ENCODE results near the gene FBXL14. TPM values are rescaled to one million over a fixed set of nuclear protein-coding genes. Genes with fewer than 3 reads are reported as not detected.

FBXL14 gene
- total RNA-seq, 2 donors from 2014 or later = 10.0 to 20.4 TPM

- peak; percentile 71 for DNase-seq
- 87 to 90% methylated on average over 6 to 8 of the region's 8 CpGs for WGBS, 2 experiments (ENCODE audit: insufficient coverage in 1 of 2, insufficient read length in 1 of 2)
These were observed 71.3 kb downstream of the FBXL14 start for GRCh38 chr12:1523046-1523445.

DNA sequence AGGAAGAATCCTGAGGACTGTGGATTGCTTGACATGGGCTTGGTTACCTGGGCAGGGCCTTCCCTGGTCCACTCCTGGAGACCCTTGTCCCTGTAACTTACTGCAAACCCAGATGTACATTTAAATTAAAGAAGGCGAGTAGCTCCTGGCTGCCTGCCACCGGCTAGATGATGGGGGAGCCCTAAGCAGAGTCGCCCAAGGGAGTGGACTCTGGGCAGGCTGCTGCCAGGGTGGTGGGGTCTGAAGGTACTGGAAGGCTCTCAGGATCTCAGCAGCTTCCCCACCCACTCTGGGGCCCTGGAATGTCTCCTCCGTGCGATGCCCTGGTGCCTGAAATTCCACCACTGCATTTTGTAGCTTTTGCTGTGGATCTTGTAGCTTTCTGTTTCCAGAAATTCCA, 74.7 kb downstream of the FBXL14 start:
- H3K9me3 Mint-ChIP-seq = peaks cover 15% of the 10 kb centered on the region
- H3K36me3 Mint-ChIP-seq (ENCODE audit: low read depth) = no peaks in the 10 kb centered on the region
- peaks cover 24% of the 10 kb centered on the region for H3K27me3 Mint-ChIP-seq (ENCODE audit: insufficient read depth)
- Histone ChIP-seq H3K4me1 (ENCODE audit: control insufficient read depth, insufficient read depth, low read length) (peaks cover 16% of the 10 kb centered on the region), H3K9ac (ENCODE audit: extremely low read depth, low read length, poor library complexity, severe bottlenecking) (no peak overlapping the region), H3K4me3 (ENCODE audit: low read length) (no peak overlapping the region), H3K27me3 (ENCODE audit: control insufficient read depth, insufficient read depth, low read length, poor library complexity, severe bottlenecking) (no peaks in the 10 kb centered on the region), H3K27ac (ENCODE audit: low read depth, low read length) (no peak overlapping the region), H3K9me3 (ENCODE audit: control insufficient read depth, low read length) (peaks cover 10% of the 10 kb centered on the region), H3K36me3 (ENCODE audit: control insufficient read depth, insufficient read depth, low read length) (no peaks in the 10 kb centered on the region)
- H3K4me1 Mint-ChIP-seq = peaks cover 28% of the 10 kb centered on the region
- no peak for TF ChIP-seq CTCF (conservative IDR thresholded peaks at IDR 0.05)
- 85 to 100% methylated on average over 3 to 5 of the region's 5 CpGs for WGBS, 2 experiments (ENCODE audit: insufficient coverage in 1 of 2, insufficient read length in 1 of 2)
- peak; percentile 49 for DNase-seq
- H3K4me3 Mint-ChIP-seq = no peak overlapping the region
- no peak overlapping the region for H3K27ac Mint-ChIP-seq

More at GRCh38 chr12:1523046-1523445, 71.3 kb downstream of the FBXL14 start:
- H3K4me3 Mint-ChIP-seq = no peak overlapping the region
- Histone ChIP-seq H3K36me3 (ENCODE audit: control insufficient read depth, insufficient read depth, low read length) (no peaks in the 10 kb centered on the region), H3K4me1 (ENCODE audit: control insufficient read depth, insufficient read depth, low read length) (peaks cover 16% of the 10 kb centered on the region), H3K27ac (ENCODE audit: low read depth, low read length) (no peak overlapping the region), H3K9ac (ENCODE audit: extremely low read depth, low read length, poor library complexity, severe bottlenecking) (no peak overlapping the region), H3K27me3 (ENCODE audit: control insufficient read depth, insufficient read depth, low read length, poor library complexity, severe bottlenecking) (peaks cover 20% of the 10 kb centered on the region), H3K4me3 (ENCODE audit: low read length) (no peak overlapping the region), H3K9me3 (ENCODE audit: control insufficient read depth, low read length) (no peaks in the 10 kb centered on the region)
- no peaks in the 10 kb centered on the region for H3K9me3 Mint-ChIP-seq
- peaks cover 52% of the 10 kb centered on the region for H3K27me3 Mint-ChIP-seq (ENCODE audit: insufficient read depth)
- H3K4me1 Mint-ChIP-seq = peaks cover 35% of the 10 kb centered on the region
- TF ChIP-seq CTCF (conservative IDR thresholded peaks at IDR 0.05) = no peak
- no peaks in the 10 kb centered on the region for H3K36me3 Mint-ChIP-seq (ENCODE audit: low read depth)
- no peak overlapping the region for H3K27ac Mint-ChIP-seq

- WGBS, 2 experiments (ENCODE audit: insufficient coverage in 1 of 2, insufficient read length in 1 of 2) = 85 to 87% methylated on average over 21 to 29 of the region's 29 CpGs
- peaks cover 21% of the 10 kb centered on the region for H3K9me3 Mint-ChIP-seq
These were observed 75.5 kb downstream of the FBXL14 start for GRCh38 chr12:1518591-1519516.

More at GRCh38 chr12:1518591-1519516, 75.5 kb downstream of the FBXL14 start:
- Histone ChIP-seq H3K27me3 (ENCODE audit: control insufficient read depth, insufficient read depth, low read length, poor library complexity, severe bottlenecking) (no peaks in the 10 kb centered on the region), H3K4me1 (ENCODE audit: control insufficient read depth, insufficient read depth, low read length) (peaks cover 16% of the 10 kb centered on the region), H3K4me3 (ENCODE audit: low read length) (no peak overlapping the region), H3K9me3 (ENCODE audit: control insufficient read depth, low read length) (peaks cover 12% of the 10 kb centered on the region), H3K36me3 (ENCODE audit: control insufficient read depth, insufficient read depth, low read length) (no peaks in the 10 kb centered on the region), H3K9ac (ENCODE audit: extremely low read depth, low read length, poor library complexity, severe bottlenecking) (no peak overlapping the region), H3K27ac (ENCODE audit: low read depth, low read length) (no peak overlapping the region)
- peak; percentile 70 for DNase-seq
- Mint-ChIP-seq H3K36me3 (ENCODE audit: low read depth) (no peaks in the 10 kb centered on the region), H3K4me3 (no peak overlapping the region), H3K4me1 (peaks cover 25% of the 10 kb centered on the region), H3K27me3 (ENCODE audit: insufficient read depth) (peaks cover 17% of the 10 kb centered on the region), H3K27ac (peak overlapping the region; percentile 60)
- TF ChIP-seq CTCF (conservative IDR thresholded peaks at IDR 0.05) = no peak
